GM12872 (cell line): ENCODE measurements around the gene ARHGAP40.

Experiments used
- TF ChIP-seq, protein P1 (sequence below): IDR thresholded peaks from 3 replicates; pipeline ENCODE4 v1.5.1; 2011; ENCODE audit warnings: low read depth, mild to moderate bottlenecking, low read length, moderate library complexity; ENCODE audit not compliant: insufficient read depth

ARHGAP40 gene

DNA sequence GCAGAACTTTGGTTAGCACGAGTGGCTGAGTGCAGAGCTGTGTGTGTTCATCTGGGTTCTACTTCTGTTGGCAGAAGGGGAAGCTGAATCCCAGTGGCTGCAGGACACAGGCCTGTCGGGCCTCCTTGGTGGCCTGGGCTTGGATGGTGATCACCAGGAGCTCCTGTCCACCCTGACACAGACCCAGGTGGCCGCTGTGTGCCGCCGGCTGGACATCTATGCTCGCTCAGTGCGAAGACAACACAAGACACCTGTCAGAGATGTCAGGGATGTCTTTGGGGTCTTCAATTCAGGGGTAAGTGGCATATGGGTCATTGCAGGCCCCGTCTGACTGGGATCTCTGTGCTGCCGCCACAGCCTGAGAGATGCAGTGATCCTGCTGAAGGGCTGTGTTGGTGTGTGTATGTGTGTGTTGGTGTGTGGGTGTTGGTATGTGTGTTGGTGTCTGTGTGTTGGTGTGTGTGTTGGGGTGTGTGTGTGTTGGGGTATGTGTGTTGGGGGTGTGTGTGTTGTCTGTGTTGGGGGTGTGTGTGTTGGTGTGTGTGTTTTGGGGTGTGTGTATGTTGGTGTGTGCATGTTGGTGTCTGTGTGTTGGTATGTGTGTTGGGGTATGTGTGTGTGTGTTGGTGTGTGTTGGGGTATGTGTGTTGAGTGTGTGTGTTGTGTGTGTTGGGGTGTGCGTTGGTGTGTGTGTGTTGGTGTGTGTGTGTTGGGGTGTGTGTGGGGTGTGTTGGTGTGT lies 25.5 kb downstream of the ARHGAP40 start:
- TF ChIP-seq, protein P1, sequence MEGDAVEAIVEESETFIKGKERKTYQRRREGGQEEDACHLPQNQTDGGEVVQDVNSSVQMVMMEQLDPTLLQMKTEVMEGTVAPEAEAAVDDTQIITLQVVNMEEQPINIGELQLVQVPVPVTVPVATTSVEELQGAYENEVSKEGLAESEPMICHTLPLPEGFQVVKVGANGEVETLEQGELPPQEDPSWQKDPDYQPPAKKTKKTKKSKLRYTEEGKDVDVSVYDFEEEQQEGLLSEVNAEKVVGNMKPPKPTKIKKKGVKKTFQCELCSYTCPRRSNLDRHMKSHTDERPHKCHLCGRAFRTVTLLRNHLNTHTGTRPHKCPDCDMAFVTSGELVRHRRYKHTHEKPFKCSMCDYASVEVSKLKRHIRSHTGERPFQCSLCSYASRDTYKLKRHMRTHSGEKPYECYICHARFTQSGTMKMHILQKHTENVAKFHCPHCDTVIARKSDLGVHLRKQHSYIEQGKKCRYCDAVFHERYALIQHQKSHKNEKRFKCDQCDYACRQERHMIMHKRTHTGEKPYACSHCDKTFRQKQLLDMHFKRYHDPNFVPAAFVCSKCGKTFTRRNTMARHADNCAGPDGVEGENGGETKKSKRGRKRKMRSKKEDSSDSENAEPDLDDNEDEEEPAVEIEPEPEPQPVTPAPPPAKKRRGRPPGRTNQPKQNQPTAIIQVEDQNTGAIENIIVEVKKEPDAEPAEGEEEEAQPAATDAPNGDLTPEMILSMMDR, result no peak

DNA sequence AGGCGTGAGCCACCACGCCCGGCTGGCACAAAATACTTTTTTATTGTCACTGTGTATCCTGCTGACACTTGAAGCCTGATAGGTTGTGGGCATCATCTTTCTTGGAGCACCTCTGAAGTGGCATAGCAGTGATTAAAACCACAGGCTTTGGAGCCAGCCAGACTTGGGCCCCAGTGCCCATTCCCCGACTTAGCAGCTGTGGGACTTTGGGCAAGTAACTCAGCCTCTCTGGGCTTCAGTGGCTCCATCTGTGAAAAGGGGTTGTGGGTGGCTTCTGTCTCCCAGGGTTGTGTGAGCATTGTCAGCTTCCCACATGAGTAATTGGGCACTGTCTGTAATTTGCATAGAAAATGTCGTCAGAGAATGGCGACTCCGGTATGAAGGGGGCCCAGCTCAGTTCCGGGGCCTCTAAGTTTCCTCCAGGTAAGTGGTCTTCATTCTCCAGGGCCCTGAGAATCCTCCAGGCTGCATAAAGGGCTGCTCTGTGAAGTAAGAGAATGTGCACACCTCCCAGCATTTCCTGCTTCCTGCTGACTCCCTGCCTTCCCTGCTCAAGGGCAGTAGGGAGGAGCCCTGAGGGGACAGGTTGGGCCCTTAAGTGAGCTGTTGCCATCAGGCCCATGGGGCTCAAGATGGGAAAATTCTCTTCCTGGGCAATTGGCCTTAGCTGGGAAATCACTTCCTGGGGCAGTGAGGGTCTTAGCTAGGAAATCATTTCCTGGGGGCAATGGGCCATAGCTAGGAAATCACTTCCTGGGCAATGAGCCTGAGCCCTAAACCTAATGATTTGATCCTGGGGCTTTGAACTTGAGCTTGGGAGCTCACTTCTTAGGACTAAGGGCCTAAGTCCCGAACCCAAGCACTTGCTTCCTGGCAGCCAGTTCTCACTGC lies 27.2 kb downstream of the ARHGAP40 start:
- TF ChIP-seq, protein P1, result no peak

DNA sequence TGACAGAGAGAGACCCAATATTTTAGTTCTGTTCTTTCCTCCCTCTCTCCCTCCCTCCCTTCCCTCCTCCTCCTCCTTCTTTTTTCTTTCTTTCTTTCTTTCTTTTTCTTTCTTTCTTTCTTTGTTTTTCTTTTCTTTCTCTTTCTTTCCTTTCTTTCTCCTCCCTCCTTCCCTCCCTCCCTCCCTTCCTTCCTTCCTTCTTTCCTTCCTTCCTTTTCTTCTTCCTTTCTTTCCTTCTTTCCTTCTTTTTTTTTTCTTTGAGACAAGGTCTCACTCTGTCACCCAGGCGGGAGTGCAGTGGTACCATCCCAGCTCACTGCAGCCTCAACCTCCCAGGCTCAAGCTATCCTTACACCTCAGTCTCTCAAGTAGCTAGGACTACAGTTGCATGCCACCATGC lies 28.4 kb downstream of the ARHGAP40 start:
- TF ChIP-seq, protein P1, result no peak

DNA sequence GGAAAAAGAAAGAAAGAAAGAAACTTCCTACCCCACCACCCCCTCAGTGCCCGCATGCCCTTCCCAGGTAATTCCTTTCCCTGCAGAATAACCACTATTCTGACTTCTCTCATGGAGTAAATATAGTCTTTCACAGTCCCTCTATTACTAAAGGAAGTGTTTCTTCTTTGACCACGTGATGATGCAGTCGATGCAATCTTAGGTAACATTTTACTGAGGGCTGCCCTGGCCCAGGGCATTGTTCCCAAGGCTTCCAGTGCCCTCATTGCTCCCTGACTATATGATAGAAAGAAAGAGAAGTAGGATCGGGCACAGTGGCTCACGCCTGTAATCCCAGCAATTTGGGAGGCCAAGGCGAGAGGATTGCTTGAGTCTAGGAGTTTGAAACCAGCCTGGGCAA lies 29.1 kb downstream of the ARHGAP40 start:
- TF ChIP-seq, protein P1, result no peak

DNA sequence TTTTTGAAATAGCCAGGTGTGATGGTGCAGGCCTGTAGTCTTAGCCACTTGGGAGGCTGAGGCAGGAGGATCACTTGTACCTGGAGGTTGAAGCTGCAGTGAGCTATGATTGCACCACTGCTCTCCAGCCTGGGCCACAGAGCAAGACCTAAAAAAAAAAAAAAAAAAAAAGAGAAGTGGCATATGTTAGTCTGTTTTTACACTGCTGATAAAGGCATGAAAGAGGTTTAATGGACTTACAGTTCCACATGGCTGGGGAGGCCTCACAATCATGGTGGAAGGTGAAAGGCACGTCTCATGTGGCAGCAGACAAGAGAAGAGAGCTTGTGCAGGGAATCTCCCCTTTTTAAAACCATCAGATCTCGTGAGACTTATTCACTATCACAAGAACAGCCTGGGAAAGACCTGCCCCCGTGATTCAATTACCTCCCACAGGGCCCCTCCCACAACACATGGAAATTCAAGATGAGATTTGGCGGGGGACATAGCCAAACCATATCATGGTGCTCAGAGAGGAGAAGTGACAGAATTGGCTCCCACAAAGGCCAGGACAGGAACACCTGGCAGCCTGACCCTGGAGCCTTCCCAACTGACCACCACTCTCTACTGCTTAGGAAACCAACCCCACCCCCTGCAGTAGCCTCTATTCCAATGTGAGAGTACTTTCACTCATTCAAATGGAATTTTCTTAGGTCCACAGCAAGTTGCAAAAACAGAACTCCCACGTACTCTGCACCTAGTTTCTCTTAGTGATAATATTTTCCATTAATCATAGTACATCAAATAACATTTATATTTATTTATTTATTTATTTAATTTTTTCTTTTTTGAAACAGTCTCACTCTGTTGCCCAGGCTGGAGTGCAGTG lies 29.8 kb downstream of the ARHGAP40 start:
- TF ChIP-seq, protein P1, result no peak

DNA sequence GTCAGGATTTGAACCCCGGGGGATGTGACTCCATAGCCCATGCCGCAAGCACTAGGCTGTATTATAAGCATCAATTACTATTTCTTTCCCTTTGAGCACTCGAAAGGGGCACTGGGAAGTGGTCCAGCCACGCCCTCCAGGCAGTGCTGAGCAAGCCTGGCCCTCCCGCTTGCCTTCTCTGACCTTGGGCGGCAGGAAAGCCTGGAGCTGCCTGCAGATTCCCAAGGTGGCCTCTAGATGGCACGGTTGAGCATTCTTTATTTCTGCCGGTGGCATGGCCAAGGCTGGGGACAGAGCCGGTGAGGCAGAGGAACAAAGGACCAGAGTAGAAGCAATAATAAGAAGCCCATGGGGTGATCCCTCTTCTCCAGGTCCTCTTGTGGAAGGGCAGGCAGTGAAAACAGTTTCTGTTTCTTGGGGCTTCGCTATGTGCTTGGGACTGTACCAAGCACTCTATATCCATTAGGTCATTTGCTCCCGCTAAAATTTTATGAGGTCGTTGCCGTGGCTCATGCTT lies 32.0 kb downstream of the ARHGAP40 start:
- TF ChIP-seq, protein P1, result peak; percentile 94

DNA sequence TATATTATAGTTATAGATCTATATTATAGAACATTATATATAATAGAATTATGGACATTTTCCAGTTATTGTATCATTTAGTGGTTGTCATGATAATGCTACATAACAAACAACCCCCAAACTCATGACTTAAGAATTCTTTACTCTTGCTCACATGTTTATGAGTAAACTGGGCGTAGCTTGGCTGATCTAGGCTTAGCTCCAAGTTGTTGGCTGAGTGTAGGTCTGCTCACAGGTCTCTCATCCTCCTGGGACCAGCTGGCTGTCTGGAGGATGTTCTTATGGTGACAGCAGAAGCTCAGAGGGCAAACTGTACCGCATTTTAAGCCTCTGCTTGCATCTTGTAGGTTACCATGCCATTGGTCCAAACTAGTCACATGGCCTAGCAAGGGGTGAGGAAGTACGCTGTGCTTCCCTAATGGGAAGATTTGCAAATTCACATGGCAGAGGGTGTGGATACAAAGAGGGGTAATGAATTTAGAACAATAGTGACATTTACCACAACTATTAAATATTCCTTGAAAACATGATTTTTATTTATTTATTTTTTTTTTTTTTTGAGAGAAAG lies 34.2 kb downstream of the ARHGAP40 start:
- TF ChIP-seq, protein P1, result no peak
